GM18907 (cell line): Measurements from ENCODE around the gene ACY1.
"Not testable (repeated sequence)": the region's sequence is repeated elsewhere in the genome, so short reads cannot be mapped to it uniquely, and the experiment has no call there.

Experiments used
- ATAC-seq: cut with Tn5 transposase; IDR thresholded peaks from one replicate; pipeline ENCODE4 v1.9.1; 2021; ENCODE audit warnings: mild to moderate bottlenecking, moderate library complexity; ENCODE audit not compliant: unreplicated experiment

The ACY1 gene

DNA sequence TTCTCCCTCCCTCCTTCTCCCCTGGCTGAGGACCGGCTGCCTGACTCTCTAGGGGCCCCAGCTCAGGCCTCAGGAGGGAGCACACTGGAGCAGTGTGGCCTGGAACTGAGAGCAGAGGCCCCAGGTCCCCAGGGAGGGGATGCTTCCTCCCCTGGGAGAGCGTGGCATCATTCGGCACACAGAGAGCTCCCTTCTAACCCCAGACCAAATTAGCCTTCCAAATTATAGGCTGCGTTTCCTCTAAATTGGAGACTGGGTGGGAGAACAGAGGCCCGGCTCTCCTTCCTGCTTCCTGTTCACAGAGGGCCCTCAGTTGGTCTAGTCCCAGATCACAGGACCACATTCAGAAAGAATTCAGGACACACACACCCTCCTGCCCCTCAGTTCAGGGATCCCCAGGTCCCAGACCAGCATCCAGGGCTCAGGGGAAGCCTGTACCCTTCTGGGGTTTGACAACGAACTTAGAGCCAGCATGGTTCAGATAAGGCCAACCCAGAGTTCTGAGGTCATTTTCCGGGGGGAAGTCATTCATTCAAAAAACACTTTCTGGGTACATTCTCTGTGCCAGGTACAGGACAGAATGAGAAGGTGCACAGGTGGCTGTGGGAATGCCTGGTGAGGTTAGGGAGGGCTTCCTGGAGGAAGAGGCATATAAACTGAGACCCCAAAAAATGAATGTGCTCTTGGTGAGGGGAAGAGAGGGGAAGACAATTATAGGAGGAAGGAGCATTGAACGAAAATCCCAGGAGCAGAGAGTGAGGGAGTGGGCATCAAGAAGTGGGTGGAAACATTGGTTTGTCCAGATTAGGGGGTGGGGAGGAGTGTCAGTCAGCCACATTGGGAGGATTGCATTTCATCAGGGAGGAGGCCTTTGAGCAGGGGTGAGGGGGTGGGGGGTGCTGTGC lies 40.8 kb downstream of the ACY1 start:
- peak; percentile 69 for ATAC-seq

DNA sequence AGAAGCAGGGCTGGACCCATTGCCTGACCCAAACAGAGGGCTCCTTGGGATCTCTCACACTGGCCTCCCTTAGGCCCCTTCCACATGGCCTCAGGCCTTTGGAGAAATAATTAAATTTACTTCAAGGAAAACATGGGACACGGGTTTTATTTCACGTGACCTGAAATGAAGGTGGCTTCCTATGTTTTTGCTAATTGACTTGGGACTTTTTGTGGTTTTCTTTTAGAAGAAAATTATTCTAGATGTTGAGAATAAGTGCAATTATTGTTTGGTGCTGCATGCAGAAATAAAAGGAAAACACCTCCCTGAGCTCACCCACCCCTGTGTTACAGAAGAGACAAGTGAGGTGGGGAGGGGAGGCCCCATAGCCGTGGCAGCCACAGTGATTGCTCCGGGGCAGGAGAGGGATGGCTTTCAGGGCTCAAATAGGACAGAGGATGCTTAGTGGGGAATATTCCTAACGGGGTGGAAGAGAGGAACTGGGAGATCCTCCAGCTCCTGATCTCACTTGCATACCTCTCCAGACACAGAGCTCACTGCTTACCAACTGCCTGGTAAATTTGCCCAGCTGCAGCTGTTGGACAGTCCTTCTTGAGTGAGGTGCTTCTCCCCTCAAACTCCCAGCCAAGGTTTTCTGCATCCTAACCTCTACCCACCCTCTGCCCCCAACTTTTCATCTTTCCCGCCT lies 41.6 kb downstream of the ACY1 start:
- no peak for ATAC-seq

DNA sequence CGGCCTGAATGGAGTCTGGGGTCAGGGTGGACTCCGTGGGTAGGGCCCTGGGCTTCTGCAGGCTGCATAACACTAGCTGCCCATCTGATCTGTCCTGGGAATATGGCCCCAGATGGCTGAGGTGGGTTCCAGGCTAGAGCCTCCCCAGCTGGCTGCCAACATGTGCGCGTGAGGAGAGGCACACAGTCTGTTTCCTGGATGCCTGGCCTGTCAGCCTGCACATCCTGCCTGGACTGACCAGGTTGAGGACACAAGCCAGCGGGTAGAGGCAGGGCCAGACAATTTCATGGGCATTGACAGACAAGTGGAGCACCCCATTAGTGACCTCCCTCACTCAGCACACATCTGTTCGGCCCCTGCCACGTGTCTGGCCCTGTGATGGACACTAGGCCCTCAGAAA lies 42.1 kb downstream of the ACY1 start:
- ATAC-seq = no peak

DNA sequence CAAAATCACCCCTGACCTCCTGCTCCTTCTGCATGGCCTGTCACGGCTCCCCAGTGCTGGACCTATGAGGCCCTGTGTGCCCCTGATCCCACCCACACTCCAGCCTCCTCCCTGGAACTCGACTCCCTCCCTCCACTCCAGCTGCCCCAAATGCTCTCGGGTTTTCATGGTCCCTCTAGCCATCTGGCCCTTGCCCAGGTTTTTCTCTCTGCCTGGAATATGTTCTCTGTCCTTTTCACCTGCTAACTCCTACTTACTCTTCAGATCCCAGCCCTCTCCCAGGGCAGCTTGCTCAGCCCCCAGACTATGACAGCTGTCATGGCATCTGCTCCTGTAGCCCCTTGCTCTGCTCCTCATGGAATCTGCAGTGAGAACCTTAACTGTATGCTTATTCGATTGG lies 42.7 kb downstream of the ACY1 start:
- no peak for ATAC-seq

DNA sequence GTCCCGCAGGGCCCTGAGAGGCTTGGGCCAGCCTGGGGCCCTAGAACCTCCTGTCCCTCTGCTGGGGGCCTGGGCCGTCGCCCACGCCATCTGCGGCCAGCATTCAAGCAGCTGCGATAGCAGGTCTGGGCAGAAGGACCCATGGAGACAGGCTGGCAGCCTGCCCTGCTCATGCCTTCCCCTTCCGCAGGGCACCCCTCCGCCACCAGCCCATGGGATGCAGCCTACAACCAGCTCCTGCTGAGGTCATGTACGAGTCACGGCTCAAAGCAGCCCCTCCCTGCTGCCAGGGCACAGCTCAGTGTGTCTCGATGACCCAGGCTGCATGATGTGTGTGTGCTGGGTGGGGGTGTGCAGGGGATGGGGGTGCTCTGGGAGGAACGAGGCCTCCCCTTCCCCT lies 45.2 kb downstream of the ACY1 start:
- ATAC-seq = no peak

DNA sequence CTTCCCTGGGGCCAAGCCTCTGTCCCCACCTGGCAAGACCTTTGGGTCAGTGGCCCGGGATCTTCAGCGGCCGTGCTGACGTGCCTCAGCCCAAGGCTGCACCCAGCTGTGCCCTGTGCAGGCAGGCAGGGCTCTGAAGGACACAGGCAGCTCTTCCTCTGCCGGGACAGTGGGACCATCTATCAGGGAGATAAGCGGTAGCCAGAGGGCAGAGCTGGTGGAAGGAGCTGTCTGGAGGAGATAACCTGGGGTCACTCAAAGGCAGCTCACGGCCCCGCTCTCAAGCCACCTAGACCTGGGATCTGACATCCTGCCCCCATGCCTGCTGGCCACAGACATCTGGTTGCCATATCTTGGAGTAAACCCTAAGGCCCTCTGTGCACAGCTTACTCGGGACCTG lies 45.7 kb downstream of the ACY1 start:
- no peak for ATAC-seq

DNA sequence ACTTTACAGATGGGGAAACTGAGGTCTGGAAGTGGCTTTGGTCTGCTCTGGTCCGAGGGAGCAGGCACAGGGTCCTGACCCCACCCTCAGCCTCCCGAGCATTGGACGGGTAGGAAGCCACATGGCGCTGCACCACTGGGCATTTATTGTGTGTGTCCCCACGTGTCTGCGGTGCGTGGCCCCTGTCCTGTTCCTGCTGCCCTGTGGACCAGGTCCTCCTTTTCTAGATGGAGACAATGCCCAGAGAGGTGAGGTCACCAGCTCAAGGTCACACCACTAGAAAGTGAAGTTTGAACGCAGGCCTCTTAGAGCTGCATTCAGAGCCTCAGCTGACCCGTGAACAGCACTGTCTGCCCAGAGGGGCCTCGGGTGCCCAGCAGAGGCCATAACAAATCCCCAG lies 46.2 kb downstream of the ACY1 start:
- ATAC-seq = no peak

DNA sequence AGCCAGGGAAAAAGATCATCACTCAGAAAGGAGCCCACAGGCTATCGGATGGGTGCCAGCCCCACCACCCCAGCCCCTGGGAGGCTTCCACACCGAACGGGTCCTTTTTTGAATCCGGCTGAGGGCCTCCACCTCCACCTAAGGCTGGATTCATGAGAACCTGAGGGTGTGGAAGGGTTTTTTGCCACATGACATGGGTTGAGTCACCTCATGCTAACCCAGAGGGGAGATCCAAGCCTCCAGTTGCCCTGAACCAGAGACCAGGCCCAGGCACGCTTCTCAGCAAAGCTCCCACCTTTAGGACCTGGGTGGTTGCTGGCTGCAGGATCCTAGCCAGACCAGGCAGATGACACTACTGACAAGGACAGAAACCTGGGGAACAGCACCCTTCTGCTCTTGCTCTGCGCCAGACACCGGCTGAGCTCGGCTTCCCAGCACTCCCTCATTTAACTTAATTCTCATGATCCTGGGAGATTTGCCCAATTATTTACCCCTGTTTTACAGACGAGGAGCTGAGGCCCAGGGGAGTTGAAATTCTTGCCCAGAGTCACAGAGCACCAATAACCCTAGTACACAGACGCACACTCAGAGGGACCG lies 47.5 kb downstream of the ACY1 start:
- ATAC-seq = no peak

DNA sequence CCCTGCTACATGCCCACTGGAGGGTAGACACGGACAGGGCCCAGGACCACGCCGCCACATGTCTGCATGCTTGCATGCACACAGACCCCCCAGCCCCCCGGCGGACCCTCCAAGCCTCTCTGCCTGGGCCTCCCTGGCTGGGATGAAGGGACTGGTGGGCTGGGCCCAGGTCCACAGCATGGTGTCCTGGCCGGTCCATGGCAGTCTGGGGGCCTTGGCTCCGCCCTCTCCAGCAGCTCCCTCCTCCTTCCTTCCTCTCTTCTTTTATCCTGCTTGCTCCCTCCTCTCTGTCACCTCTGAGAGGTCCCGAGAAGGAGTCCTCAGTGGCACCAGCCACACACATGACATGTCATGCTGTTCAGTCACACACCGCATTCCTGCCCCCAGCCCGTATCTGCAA lies 48.6 kb downstream of the ACY1 start:
- ATAC-seq = no peak

DNA sequence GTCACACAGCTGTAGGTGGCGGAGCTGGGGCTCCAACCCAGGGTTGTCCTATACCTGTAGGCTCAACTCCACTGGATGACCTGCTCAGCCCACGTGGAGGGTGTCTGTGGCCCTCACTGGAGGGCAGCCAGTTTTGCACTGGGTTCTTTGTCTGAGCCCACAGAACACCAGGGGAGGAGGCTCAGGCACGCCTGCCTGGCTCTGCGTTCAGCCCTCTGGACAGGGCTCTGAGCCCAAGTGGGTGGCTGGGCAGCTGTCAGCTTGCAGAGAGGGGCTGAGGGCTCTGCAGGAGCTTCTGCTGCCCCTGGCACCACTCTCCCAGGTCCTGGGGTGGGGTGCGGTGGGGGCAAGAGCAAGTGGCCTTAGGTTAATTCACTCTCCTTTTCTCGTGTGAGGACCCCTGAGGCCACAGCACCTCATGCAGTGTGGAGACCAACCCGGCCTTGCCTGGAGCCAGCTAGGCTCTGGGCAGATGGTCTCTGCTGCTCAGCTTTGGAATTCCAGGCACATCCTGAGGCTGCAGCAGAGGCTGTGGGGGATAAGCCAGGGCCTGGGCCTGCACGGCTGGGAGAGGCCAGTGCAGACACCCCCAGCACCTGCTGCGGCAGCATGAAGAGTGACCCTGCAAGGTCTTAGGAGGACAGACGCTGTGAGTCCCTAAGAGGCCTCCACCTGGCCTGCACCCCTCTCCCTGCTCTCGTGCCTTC lies 49.5 kb downstream of the ACY1 start:
- no peak for ATAC-seq

DNA sequence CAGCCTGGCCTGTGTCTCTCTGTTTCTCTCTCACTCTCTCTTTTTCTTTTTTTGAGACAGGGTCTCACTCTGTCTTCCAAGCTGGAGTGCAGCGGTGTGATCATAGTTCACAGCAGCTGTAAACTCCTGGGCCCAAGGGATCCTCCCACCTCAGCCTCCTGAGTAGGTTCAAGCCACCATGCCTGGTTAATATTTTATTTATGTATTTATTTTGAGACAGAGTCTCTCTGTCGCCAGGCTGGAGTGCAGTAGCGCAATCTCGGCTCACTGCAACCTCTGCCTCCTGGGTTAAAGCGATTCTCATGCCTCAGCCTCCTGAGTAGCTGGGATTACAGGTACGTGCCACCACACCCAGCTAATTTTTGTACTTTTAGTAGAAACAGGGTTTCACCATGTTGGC lies 50.4 kb downstream of the ACY1 start:
- not testable (repeated sequence) for ATAC-seq

DNA sequence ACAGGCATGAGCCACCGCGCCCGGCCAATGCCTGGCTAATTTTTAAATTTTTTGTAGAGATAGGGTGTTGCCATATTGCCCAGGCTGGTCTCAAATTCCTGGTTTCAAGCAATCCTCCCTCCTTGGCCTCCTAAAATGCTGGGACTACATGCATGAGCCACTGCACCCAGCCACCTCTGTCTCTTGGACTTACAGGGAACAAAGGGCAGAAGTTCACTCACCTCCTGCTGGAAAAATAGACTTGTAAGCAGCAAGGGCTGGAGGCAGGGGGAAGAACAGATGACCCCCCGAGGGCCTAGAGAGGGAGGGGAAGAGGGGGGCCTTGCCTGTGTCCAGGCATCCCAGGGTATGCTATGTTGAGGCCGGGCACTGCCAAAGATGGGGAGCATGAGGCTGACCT lies 50.9 kb downstream of the ACY1 start:
- no peak for ATAC-seq

DNA sequence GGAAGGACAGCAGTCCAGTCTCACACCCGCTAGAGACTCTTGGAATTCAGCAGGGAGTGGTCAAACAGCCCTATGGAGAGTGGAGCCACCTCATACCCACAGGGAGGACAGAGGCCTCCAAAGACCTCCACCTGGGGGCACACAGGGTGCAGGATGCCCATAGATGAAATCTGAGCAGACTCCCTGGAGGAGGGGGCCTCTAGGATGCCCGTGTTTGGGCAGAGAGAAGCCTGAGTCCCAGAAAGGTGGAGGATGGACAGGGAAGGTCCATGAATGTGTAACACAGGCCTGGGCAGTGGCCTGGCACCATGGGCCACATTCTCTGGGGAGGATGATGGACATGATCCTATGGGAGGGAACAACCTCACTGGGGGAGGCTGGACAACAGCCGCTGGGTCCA lies 51.3 kb downstream of the ACY1 start:
- ATAC-seq = no peak

DNA sequence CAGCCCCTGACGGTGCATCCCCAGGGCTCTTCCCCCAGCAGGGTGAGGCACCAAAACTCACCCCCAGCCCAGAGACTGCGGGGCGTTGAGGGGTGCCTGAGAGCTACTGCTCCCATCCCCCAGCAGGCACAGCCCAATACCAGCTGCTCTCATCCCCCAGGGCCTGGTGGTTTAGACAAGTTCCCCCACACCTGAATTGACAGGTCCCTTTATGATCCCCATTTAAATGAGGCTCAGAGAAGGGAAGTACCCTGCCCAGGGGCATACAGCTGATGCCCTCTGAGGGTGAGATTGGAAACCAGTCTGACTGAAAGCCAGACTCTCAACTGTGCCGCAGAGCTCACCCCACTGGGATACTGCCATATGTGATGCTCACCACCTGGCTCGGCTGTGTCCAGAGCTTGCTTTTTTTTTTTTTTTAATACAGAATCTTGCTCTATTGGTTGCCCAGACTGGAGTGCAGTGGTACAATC lies 52.9 kb downstream of the ACY1 start:
- peak; percentile 81 for ATAC-seq

DNA sequence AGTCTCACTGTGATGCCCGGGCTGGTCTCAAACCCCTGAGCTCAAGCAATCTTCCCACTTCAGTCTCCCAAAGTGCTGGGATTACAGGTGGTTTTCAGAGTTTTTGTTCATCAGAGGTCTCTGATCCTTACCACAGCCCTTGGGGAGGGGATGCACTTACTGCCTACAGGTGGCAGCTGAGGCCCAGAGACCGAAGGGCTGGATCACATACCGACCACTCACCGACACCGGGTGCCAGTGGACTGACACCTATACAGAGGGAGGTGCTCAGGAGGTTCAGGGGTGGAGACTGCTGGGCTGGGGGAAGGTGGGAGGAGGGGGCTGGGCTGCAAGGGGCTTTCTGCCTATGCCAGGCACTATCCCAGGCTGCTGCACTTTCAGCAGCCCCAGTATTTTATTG lies 53.5 kb downstream of the ACY1 start:
- no peak for ATAC-seq

DNA sequence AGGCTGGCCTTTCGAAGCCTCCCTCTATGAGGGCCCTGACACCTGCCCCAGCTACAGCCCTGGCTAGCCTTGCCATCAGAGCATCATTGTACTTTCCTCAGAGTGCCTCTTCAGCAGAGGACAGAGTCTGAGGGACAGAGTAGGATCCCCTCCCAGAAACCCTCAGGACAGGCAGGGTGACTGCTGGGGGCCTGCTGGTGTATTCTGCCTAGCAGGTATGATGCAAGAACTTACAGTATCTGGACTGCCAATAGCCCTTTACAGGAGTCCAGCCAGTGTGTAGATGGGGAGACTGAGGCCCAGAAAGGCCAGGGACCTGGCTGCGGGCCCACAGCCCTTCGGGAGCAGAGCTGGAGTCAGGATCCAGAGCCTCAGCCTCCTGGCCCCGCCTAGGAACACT lies 54.0 kb downstream of the ACY1 start:
- ATAC-seq = no peak

DNA sequence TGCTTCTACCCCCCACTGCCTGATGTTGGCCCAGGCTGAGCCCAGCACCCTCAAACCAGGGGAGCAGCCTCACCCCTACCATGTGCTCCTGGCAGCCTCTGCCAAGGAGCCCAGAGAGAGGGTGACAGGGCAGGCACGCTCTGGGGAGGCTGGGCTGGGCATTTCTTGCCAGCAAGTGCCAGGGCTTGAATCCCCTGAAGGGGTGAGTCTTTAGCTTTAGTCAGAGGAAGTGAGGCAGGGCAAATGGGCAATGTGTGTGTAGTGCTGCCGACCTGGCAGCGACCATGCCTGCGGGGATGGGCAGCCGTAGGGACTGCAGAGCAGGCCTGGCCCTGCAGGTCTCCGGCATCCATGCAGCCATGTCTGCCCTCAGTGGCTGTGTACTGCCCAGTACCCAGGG lies 54.9 kb downstream of the ACY1 start:
- no peak for ATAC-seq
